HG03039 (cell line): ENCODE data around the gene FCAMR.
"Not testable (repeated sequence)": the region's sequence is repeated elsewhere in the genome, so short reads cannot be mapped to it uniquely, and the experiment has no call there.

Experiments used
- ATAC-seq: cut with Tn5 transposase; IDR thresholded peaks from one replicate; pipeline ENCODE4 v1.9.1; 2021; ENCODE audit warnings: mild to moderate bottlenecking, moderate library complexity; ENCODE audit not compliant: unreplicated experiment

FCAMR gene

GRCh38 chr1:206937425-206937824 lies 32.8 kb downstream of the FCAMR start:
- ATAC-seq: no peak

GRCh38 chr1:206935491-206936067 lies 34.7 kb downstream of the FCAMR start:
- no peak for ATAC-seq

- ATAC-seq: no peak
Measured at GRCh38 chr1:206933333-206933945, 36.8 kb downstream of the FCAMR start.

DNA sequence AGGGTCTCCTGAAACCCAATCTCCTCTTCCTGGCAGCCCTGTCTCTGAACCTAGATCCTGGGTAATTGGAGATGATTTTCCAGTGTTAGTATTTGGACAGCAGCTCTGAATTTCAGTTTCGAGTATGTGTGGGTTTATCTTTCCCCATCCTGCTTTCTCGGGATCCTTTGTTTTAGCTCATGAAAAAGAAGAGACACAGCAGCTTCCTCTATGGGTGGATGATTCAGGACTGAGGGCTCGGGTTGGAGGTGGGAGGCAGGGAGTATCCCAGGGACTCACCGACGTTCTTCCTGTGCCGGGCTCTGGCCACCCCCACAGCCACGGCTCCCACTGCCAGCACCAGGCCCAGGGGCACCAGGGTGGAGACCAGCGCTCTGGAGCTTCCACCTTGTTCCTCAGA lies 38.1 kb downstream of the FCAMR start:
- ATAC-seq: no peak

DNA sequence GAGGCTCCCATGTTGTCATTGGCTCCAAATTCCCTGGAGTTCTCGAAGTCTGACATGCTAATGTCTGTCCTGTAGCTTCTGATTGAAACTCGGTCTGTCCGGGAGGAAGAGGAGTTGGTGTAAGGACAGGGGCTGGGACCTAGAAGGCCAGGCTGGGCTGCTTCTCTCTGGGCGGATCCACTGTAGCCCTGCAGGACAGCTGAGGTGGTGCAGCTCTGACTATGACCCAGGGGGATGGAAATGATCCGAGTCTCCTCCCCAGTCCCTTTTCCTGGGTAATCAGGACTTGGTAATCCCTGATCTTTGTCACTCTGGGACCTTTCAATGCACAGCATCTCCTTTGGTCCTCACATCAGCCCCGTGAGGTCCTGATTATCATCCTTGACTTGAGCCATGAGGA lies 38.6 kb downstream of the FCAMR start:
- no peak for ATAC-seq

GRCh38 chr1:206930210-206930798 lies 40.0 kb downstream of the FCAMR start:
- peak; percentile 67 for ATAC-seq

GRCh38 chr1:206929524-206929923 lies 40.7 kb downstream of the FCAMR start:
- ATAC-seq: no peak

- no peak for ATAC-seq
Measured at GRCh38 chr1:206926286-206926685, 44.0 kb downstream of the FCAMR start.

DNA sequence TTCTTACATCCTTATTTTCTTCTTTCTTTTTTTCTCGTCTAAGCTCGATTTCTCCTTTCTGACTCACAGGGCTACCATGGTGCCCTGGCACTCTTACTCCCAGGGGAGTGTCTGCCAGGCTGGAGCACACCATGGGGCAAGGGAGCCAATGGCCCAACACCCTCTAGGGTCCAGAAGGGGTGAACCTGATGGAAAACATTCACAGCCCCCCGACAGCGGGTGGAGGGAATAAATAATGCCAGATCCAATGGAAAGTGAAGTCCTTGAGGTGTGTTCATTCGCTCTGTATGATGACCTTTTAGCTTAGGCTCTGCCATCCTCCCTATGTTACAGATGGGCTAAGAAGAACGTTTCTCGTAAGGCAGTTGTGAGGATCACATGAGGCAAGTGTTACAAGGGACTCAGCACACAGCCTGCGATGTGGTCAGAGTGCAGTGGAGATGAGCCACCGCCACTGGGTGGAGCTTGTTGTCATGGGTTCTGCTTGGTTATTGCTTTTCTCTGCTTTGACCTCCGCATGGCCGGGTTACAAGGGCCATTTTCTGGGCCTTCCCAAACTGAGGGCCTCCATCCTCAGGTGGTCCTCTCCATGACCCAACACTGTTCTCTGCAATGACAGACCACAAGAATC lies 45.0 kb downstream of the FCAMR start:
- ATAC-seq: peak; percentile 41

DNA sequence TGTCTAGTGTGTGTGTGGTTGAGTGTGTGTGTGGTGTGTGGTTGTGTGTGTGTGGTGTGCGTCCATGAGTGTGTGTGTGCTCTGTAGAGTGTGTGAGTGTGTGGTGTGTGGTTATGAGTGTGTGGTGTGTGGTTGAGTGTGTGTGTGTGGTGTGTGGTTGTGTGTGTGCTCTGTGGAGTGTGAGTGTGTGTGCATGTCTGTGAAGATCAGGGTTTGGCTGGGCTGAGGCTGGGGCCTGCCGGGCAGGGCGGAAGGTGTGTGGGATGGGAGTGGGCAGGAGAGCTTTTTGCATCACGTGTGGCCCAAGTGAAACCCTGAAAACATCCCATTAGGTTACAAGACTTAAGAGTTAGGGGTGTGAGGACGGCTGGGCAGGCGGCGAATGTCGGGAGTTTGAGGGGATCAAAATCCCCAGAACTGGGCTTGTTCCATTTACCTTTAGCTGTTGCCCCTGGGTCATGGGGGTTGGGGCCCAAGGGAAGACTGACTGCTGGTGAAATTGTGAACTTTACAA lies 45.6 kb downstream of the FCAMR start:
- ATAC-seq: peak; percentile 17

GRCh38 chr1:206923961-206924557 lies 46.2 kb downstream of the FCAMR start:
- ATAC-seq: not testable (repeated sequence)

DNA sequence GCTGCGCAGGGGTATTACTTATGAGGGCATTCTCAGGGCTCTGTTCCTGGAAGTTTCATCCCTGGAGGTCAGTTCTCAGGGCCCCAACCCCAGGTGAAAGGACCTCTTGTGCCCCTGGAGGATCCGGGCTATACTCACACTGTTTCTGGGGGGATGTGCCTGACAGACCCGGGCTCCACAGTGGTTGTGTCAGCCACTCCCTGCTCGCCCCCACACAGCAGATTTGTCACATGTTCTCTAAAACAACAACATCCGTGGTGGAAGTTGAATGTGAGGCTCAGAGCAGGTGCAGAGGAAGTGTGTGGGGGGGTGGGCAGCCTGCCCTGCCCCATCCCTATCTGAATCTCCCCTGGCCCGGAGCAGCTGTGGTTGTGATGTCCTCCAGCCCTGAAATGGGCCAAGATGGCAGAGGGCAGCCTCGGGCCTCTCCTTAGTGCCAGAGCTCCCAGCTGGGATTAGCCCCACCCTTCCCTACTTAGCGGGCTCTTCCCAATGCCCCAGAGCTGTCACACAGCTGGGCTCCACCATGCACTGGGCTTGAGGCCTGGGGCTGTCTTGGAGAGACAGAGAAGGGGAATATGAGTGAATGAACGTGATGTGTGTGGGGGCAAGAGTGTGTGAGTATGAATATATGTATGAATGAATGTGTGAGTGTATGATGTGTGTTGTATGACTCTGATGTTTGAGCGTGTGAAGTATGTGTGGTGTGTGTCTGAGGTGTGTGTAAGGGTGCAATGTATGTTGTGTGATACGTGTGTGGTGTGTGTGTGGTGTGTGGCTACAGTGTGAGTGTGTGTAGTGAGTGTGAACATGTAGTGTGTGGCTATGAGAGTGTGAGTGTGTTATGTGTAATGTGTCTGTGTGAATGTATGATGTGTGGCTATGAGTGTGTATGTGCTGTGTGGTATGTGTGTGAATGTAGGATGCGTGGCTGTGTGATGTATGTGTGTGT lies 47.0 kb downstream of the FCAMR start:
- ATAC-seq: peak; percentile 39

DNA sequence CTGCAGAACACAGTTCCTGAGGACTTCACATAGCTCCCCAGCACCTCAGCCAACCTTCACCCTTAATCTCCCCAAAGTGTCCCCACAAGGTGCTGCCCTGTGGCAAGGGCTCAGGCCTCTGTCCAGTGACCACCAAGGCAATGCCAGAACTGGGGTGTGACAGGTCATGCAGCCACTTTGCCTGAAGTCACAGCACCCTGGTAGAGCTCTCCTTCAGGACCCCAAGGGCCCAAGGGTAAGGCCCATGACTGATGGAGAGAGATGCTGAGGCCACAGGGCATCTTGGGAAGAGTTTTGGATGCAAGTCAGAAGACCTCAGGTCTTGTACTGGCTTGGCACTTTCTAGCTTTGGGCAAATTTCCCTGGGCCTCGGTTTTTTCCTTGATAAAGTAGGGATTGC lies 47.7 kb downstream of the FCAMR start:
- ATAC-seq: no peak

GRCh38 chr1:206921772-206922265 lies 48.4 kb downstream of the FCAMR start, which contains the start of gene FCMR:
TSS of gene FCMR (minus strand) at chr1:206921941. CDS start at chr1:206921854, 87 bp downstream.
- no peak for ATAC-seq

GRCh38 chr1:206918076-206918475 lies 52.2 kb downstream of the FCAMR start:
- no peak for ATAC-seq

GRCh38 chr1:206916000-206916709 lies 54.1 kb downstream of the FCAMR start:
- no peak for ATAC-seq

DNA sequence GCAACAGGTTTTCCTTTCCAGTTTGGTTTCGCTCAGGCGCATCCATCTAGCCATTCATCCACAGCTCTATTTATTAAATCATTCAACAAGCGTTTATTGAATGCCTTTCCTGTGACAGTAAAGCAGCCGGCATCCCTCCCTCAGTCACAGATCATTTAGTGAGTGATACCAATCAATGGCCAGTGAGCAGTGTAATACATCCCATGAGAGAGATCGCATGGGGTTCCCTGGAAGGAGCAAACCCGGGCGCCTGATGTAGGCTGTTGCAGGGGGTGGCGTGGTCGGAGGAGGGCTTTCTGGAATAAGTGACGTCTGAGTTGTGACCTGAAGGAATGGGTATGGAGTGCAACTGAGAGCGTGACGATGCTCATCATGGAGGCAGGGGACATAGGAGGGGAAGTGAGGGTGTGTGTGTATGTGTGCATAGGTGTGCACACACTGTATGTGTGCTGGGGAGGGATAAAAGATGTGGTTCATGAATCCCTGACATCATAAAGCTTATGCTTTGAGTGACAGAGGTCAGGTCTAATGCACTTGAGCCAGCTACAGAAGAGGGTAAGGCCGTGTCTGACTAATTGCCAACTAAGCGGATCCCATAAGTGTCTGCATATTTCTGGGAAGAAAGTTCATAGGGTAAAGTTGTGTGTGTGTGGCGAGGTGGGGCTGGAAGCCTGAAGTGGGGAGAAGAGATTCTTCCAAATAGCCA lies 55.1 kb downstream of the FCAMR start:
- ATAC-seq: no peak

DNA sequence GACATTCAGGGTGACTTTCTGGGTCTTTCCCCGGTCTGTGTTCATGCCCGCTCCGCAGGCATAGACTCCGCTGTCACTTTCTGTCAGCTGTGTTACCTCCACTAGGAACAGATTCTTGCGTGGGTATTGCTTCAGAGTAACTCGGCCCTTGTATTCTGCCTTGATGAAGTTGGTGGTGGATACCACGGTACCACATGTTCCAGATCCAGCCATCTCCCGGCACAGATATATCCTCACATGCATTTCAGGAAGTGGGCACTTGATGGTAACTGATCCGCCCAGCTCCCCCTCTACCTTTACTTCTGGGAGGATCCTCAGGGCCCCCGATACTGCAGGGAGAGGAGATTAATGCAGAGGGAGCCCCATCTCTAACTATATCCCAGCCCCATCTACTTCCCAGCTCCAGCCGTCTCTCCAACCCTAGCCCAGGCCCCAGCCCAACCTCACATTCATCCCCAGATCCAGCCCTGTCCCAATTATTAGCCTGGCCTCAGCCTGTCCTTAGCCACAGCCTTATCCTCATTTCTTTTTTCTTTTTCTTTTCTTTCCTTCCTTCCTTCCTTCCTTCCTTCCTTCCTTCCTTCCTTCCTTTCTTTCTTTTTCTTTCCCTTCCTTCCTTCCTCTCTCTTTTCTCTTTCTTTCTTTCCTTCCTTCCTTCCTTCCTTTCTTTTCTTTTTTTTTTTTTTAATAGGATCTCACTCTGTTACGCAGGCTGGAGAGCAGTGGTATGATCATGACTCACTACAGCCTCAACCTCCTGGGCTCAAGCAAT lies 56.3 kb downstream of the FCAMR start:
- no peak for ATAC-seq
